ENCODE results near the gene DDX54.

DDX54 gene

GRCh38 chr12:113165521-113166450 is 19.5 kb downstream of the DDX54 start:
- TF ChIP-seq CTCF (conservative IDR thresholded peaks at IDR 0.05) = no peak
- H3K27ac ChIP-seq = no peak overlapping the region

GRCh38 chr12:113164014-113164413 is 21.3 kb downstream of the DDX54 start:
- H3K27ac ChIP-seq = no peak overlapping the region
- TF ChIP-seq CTCF (conservative IDR thresholded peaks at IDR 0.05) = no peak

GRCh38 chr12:113163030-113163360 is 22.3 kb downstream of the DDX54 start:
- no peak overlapping the region for H3K27ac ChIP-seq
- no peak for TF ChIP-seq CTCF (conservative IDR thresholded peaks at IDR 0.05)

GRCh38 chr12:113162102-113163029 is 22.9 kb downstream of the DDX54 start:
- TF ChIP-seq CTCF (conservative IDR thresholded peaks at IDR 0.05) = no peak
- no peak overlapping the region for H3K27ac ChIP-seq

- no peak overlapping the region for H3K27ac ChIP-seq
- no peak for TF ChIP-seq CTCF (conservative IDR thresholded peaks at IDR 0.05)
Measured at GRCh38 chr12:113161415-113162016, 23.8 kb downstream of the DDX54 start.

GRCh38 chr12:113159937-113160336 is 25.3 kb downstream of the DDX54 start:
- H3K27ac ChIP-seq = no peak overlapping the region
- no peak for TF ChIP-seq CTCF (conservative IDR thresholded peaks at IDR 0.05)

All from VCaP (cell line).